NCI-H460 (cell line): ENCODE data around the gene BRCA2. TPM values are rescaled to one million over a fixed set of nuclear protein-coding genes. Genes with fewer than 3 reads are reported as not detected.

Experiments used
- DNase-seq: peaks from one replicate; pipeline ENCODE4 v3.0.0-alpha.2; 2016; ENCODE audit warnings: low read depth; ENCODE audit errors: extremely low read depth
- total RNA-seq: library from RNA; depleted of rRNA; stranded (reverse); fragments of >200 nt; shearing (Covaris generic); gene quantifications from 2 replicates; pipeline ENCODE4 v1.2.3, GENCODE V29; 2014

BRCA2 gene
- total RNA-seq, 1 experiment from 2014 or later, result 8.8 TPM

DNA sequence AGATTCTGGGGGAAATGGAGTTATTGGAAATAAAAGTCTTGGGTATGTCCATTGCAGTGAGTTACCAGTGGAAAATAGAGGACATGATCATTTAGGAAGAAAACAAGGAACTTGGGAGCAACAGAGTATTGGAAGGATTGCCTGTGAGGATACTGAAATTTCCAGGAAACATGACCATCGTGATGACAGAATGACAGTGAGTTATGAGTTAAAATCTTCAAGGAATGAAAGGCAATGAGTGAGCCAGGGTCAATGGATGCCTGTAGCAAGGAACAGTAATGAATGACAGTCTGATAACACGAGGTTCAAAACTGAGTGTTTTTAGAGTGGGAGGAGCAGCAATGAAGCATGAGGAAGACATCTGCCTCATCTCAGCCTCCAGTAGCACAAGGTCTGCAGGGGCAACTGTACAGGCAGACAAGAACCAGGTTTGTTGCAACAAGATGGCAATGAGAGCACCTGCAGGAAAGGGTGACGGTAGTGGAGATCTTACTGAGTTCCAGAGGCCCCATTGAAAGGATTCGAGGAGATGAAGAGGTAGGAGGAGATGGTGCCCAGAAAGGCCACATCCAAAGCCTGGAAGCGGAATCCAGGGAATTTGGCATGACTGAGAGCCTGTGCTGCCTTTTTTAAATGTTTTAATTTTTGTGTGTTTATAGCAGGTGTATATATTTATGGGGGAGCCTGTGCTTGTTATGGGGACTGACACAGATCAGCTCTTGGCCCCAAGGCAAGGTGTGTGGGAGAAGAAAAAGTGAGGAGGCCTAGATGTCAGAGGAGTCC is 68.7 kb downstream of the BRCA2 start:
- DNase-seq, result no peak

- no peak for DNase-seq
Observed at GRCh38 chr13:32384702-32385101, 69.4 kb downstream of the BRCA2 start.

DNA sequence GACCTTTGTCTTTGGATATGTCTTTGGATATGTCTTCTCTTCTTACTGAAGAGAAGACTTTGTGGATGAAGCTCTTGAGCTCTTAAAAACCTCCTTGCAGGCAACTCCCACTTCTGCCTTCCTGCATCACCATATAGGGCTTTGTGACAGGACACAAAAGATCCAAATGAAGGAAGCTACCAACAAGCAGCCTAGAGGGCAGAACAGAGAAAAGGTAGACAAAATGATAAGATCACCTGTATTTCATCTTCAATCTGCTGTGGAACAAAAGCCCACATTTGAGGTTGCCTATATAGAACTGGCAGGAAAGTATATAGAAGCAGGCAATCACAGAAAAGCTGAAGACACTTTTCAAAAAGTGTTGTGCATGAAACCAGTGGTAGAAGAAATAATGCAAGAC is 70.1 kb downstream of the BRCA2 start:
- no peak for DNase-seq

DNA sequence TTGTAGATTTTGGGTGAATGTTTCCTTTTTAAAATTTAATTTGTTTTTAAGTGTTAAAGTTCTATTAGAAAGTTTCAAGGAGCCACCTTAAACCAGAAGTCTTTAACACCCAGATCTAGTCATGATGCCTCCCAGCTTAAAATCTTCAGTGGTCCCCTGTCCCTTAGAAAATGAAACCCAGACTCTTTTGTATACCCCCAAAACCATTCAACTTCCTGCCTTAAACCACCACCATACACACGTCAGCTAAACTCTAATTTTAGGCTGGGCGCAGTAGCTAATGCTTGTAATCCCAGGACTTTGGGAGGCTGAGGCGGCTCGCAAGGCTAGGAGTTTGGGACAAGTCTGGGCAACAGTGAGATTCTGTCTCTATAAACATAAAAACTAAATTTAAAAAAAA is 74.7 kb downstream of the BRCA2 start:
- no peak for DNase-seq

- DNase-seq, result no peak
Observed at GRCh38 chr13:32390484-32390883, 75.2 kb downstream of the BRCA2 start.

GRCh38 chr13:32391101-32391619 is 75.9 kb downstream of the BRCA2 start:
- no peak for DNase-seq

DNA sequence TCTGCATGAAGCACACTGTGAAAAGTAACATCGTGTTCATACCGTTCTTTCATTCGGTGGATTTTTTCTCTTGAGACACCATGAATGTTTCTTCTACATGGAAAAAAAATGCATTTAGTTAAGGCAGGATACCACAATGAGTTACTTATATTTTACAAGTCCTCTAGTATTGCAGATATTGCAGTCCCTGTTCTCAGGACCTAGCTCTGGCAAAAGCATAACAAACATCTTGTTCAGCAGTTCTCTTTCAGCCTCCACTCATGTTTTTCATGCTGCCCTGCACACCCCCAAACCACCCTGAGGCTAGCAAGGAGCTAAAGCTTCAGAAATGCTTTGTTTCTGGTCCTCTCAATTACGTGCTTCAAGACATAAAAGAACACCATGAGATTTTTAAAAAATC is 87.8 kb downstream of the BRCA2 start:
- DNase-seq, result no peak

- no peak for DNase-seq
Observed at GRCh38 chr13:32407854-32408253, 92.5 kb downstream of the BRCA2 start.

DNA sequence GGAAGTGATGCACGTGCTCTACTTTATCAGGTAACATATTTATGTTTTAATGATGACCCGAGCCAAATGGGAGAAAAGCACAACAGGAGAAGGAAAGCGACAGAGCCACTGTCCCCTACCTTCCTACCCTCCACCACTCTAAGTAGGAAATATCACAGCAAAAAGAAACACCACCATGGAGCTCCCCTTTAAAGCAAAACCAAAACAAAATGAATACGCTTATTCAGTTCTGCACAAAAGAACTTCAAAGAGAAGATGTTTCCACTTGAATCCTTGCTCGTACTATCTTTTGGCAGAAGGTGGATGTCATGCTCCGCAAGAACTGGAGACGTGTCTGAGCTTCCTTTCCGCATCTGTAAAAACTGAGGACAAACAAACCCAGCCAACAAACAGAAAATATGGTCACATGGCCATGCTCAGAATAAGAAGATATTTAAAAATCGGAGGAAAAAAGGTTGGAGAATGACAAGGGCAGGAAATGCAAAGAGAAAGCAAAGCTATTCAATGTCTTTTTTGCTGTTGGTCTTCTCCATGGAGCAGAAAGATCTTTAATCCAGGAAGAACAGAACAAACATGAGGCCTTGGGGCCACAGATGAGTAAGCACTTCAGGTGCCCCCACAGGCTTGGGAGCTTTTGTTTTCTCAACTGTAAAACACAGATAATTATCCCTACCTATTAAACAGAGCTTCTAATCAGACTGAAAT is 93.1 kb downstream of the BRCA2 start:
- DNase-seq, result no peak

GRCh38 chr13:32409001-32409313 is 93.6 kb downstream of the BRCA2 start:
- no peak for DNase-seq

- no peak for DNase-seq
Observed at GRCh38 chr13:32409561-32410421, 94.5 kb downstream of the BRCA2 start.

- no peak for DNase-seq
Observed at GRCh38 chr13:32413284-32413683, 98.0 kb downstream of the BRCA2 start.

DNA sequence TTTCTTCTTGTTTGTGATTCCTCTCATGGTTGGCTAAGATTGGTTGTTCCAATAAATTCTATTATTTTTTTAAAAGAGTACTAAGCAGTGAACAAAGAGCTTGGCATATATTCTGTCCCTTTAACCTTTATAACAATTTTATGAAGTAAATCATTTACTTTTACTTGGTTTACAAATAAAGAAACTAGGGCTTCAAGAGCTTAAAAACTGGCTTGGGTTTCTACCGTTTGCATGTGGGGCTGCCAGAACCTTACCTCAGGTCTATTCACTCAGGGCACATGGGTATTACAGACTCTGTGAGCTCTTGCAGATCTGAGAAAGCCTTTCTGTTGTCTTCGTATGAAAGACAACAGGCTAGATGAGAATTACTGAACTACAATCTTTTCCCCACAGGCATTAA is 99.3 kb downstream of the BRCA2 start:
- DNase-seq, result no peak

DNA sequence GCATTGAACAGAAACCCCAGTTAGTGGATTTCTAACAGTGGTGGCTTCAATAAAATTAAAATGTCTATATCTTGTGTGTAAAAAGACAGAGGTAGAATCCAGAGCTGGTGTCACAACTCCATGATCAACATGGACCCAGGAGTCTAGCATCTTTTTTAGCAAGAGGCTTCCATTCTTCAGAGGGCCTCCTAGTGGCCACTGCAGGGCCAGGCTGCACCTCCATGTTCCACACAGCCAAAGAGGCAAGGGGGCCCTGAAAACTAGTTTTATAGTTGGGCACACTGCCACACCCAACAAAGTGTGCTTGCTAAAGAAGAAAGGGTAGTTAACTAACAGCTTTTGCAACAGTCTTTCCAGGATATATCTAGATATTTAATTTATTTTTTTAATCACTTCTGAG is 99.7 kb downstream of the BRCA2 start:
- no peak for DNase-seq

DNA sequence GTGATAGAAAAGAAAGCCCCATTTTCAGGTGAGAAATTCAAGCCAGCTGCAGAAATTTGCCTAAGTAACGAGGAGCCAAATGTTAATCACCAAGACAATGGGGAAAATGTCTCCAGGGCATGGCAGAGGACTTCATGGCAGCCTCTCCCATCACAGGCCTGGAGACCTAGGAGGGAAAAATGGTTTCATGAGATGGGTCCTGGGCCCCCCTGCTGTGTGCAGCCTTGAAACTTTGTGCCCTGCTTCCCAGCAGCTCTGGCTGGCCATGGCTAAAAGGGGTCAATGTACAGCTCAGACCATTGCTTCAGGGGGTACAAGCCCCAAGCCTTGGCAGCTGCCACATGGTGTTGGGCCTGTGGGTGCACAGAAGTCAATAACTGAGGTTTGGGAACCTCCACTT is 102.7 kb downstream of the BRCA2 start:
- DNase-seq, result no peak

DNA sequence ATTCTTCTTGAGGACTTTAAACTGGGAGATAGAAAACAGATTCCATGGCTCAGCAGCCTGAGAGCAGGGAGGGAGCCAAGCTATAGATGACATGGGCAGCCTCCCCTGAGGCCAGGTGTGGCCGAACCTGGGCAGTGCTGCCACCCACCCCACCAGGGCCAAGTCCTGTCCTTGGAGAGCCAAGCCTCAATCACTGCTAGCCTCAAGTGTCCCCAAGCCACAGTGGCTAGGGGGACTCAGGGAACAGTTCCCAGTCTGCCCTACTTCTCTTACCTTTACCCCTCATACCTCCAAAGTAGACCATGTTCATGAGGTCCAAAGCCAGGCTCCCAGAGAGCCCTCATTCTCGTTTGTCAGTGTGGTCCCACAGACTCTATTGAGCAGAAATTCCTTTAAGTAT is 104.6 kb downstream of the BRCA2 start:
- no peak for DNase-seq

- DNase-seq, result no peak
Observed at GRCh38 chr13:32423592-32423991, 108.3 kb downstream of the BRCA2 start.

DNA sequence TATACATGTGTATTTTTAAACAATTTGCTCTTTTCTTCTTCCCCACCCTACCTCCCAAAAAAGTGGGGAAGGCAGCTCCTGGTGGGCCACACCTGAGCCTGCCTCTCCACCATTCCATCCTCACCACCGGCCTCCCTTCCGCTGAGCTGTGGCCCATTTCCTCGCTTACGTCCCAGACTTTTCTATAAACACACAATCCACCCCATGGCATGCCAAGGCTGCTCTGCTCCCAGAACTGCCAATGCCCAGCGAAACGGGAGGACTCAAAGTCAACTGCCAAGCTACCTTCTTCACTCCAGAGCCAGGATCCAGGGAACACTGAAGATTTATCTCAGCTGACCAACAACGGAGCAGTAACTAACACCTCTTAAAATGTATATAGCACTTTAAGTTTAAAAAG is 109.8 kb downstream of the BRCA2 start:
- DNase-seq, result no peak

GRCh38 chr13:32426191-32426989 is 111.1 kb downstream of the BRCA2 start:
- no peak for DNase-seq
